Measurements from ENCODE around the gene ARHGEF28. TPM values are rescaled to one million over a fixed set of nuclear protein-coding genes. Genes with fewer than 3 reads are reported as not detected.

The ARHGEF28 gene
- total and polyA plus RNA-seq, 2 donors (not counting 1 experiment from before 2014, with no cell fraction given) = 2.3 to 34.3 TPM

DNA sequence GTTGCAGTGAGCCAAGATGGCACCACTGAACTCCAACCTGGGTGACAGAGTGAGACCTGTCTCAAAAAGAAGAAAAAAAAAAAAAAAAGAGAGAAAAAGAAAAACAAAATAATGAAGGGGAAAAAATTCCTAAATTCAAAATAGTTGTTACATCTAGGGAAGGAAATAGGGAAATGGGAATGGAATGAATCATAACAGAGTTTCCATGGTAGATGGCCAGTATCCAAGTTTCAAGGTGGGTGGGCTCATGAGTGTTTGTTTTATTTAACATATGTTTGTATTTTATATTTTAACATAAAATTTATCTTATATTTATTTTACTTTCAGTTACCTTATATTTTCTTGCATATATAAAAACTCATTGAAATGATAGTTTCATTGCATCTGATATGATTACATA lies 215.6 kb downstream of the ARHGEF28 start:
- Histone ChIP-seq H3K9ac (ENCODE audit: insufficient read depth, low read length) (no peak overlapping the region), H3K9me3 (ENCODE audit: control insufficient read depth, insufficient read depth, low read depth, low read length) (no peaks in the 10 kb centered on the region), H3K4me2 (ENCODE audit: extremely low read depth, insufficient read depth, low read length) (no peak overlapping the region), H2AFZ (ENCODE audit: low read length) (no peak overlapping the region), H3K27me3 (ENCODE audit: control insufficient read depth, insufficient read depth, low read length) (no peaks in the 10 kb centered on the region), H3K36me3 (ENCODE audit: control insufficient read depth, insufficient read depth, low read length) (no peaks in the 10 kb centered on the region), H4K20me1 (ENCODE audit: control insufficient read depth, extremely low read depth, insufficient read depth, low read length) (no peaks in the 10 kb centered on the region), H3K79me2 (ENCODE audit: control insufficient read depth, insufficient read depth, low read length) (no peaks in the 10 kb centered on the region), H3K27ac (ENCODE audit: insufficient read depth, low read length) (no peak overlapping the region), H3K4me1 (ENCODE audit: control insufficient read depth, extremely low read depth, insufficient read depth, low read length) (no peaks in the 10 kb centered on the region), H3K4me3 (replicated peaks in 1 of 4; ENCODE audit: control extremely low read depth in 1 of 4, insufficient read depth in 1 of 4, low read depth in 3 of 4, low read length in 4 of 4) (no peak overlapping the region)
- DNase-seq (ENCODE audit: low read depth in 2 of 2) = no peak
- TF ChIP-seq, protein P1, sequence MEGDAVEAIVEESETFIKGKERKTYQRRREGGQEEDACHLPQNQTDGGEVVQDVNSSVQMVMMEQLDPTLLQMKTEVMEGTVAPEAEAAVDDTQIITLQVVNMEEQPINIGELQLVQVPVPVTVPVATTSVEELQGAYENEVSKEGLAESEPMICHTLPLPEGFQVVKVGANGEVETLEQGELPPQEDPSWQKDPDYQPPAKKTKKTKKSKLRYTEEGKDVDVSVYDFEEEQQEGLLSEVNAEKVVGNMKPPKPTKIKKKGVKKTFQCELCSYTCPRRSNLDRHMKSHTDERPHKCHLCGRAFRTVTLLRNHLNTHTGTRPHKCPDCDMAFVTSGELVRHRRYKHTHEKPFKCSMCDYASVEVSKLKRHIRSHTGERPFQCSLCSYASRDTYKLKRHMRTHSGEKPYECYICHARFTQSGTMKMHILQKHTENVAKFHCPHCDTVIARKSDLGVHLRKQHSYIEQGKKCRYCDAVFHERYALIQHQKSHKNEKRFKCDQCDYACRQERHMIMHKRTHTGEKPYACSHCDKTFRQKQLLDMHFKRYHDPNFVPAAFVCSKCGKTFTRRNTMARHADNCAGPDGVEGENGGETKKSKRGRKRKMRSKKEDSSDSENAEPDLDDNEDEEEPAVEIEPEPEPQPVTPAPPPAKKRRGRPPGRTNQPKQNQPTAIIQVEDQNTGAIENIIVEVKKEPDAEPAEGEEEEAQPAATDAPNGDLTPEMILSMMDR (conservative IDR thresholded peaks at IDR 0.05 in 1 of 2, IDR thresholded peaks at IDR 0.05 in 1 of 2; ENCODE audit: low read depth in 1 of 2, low read length in 2 of 2) = no peak
- TF ChIP-seq EZH2 (IDR thresholded peaks at IDR 0.05; ENCODE audit: low read length, missing control alignments) = no peak

DNA sequence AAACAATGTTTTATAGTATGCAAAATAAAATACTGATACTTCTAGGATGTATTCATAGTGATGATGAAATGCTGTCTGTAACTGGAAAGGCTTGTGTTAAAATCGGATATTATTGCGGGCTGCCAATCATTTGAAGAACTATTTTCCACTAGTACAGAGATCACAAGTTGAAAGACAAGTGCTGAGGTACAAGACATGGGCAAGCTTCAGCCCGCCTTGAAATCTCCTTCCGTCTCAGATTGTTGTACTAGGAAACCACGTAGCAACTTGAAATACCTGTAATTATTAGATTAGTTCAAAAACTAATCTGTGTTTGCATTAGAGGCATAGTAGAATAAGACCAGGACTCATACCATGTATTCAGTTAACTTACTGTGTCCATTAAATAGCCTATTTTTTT lies 218.2 kb downstream of the ARHGEF28 start:
- no peaks in the 10 kb centered on the region for H3K27me3 ChIP-seq (ENCODE audit: control insufficient read depth, insufficient read depth, low read length)
- H4K20me1 ChIP-seq (ENCODE audit: control insufficient read depth, extremely low read depth, insufficient read depth, low read length) = no peaks in the 10 kb centered on the region
- no peak overlapping the region for H3K4me3 ChIP-seq (replicated peaks in 1 of 4; ENCODE audit: control extremely low read depth in 1 of 4, insufficient read depth in 1 of 4, low read depth in 3 of 4, low read length in 4 of 4)
- H3K9me3 ChIP-seq (ENCODE audit: control insufficient read depth, insufficient read depth, low read depth, low read length) = no peaks in the 10 kb centered on the region
- H3K4me1 ChIP-seq (ENCODE audit: control insufficient read depth, extremely low read depth, insufficient read depth, low read length) = no peaks in the 10 kb centered on the region
- no peak overlapping the region for H3K27ac ChIP-seq (ENCODE audit: insufficient read depth, low read length)
- H3K79me2 ChIP-seq (ENCODE audit: control insufficient read depth, insufficient read depth, low read length) = no peaks in the 10 kb centered on the region
- TF ChIP-seq, protein P1 (conservative IDR thresholded peaks at IDR 0.05 in 1 of 2, IDR thresholded peaks at IDR 0.05 in 1 of 2; ENCODE audit: low read depth in 1 of 2, low read length in 2 of 2) = no peak
- no peak for TF ChIP-seq EZH2 (IDR thresholded peaks at IDR 0.05; ENCODE audit: low read length, missing control alignments)
- no peak overlapping the region for H2AFZ ChIP-seq (ENCODE audit: low read length)
- no peak for DNase-seq (ENCODE audit: low read depth in 2 of 2)
- no peaks in the 10 kb centered on the region for H3K36me3 ChIP-seq (ENCODE audit: control insufficient read depth, insufficient read depth, low read length)
- H3K9ac ChIP-seq (ENCODE audit: insufficient read depth, low read length) = no peak overlapping the region
- H3K4me2 ChIP-seq (ENCODE audit: extremely low read depth, insufficient read depth, low read length) = no peak overlapping the region

DNA sequence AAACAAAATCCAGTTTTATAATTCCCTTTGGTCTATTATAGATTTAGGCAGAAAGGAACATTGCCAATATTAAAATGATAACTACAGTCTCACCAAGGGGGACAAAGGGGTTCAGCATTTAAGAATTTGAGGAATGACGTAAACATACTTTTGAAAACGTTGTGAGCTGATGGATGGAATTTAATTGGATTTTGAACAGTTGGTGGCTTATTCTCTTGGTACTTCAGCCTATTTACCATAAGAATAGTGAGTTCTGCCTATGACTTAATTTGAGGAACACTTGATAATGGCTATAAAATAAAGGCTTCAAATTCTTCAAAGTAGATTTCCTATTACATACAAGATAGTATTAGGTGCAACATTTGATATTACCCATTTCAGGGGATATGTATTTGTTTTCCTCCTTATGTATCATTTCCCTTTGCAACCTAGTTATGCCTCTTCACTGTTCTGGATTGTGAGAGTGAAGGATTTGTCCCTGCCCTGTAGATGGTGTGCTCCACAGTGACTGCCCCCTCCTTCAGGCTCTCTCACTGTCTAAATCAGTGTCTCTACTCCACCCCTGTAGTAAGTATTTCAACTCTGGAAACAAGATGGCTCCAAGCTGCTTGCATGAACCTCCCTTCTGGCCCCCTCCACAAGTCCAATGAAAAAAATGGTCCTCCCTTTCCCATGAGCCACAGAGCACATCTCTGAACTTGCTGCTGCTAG lies 225.6 kb downstream of the ARHGEF28 start:
- H3K4me3 ChIP-seq (replicated peaks in 1 of 4; ENCODE audit: control extremely low read depth in 1 of 4, insufficient read depth in 1 of 4, low read depth in 3 of 4, low read length in 4 of 4) = no peak overlapping the region
- H2AFZ ChIP-seq (ENCODE audit: low read length) = no peak overlapping the region
- H3K4me1 ChIP-seq (ENCODE audit: control insufficient read depth, extremely low read depth, insufficient read depth, low read length) = no peaks in the 10 kb centered on the region
- no peaks in the 10 kb centered on the region for H3K79me2 ChIP-seq (ENCODE audit: control insufficient read depth, insufficient read depth, low read length)
- H3K27me3 ChIP-seq (ENCODE audit: control insufficient read depth, insufficient read depth, low read length) = no peaks in the 10 kb centered on the region
- H4K20me1 ChIP-seq (ENCODE audit: control insufficient read depth, extremely low read depth, insufficient read depth, low read length) = no peaks in the 10 kb centered on the region
- H3K9ac ChIP-seq (ENCODE audit: insufficient read depth, low read length) = no peak overlapping the region
- no peak overlapping the region for H3K27ac ChIP-seq (ENCODE audit: insufficient read depth, low read length)
- no peak for DNase-seq (ENCODE audit: low read depth in 2 of 2)
- TF ChIP-seq EZH2 (IDR thresholded peaks at IDR 0.05; ENCODE audit: low read length, missing control alignments) = no peak
- TF ChIP-seq, protein P1 (conservative IDR thresholded peaks at IDR 0.05 in 1 of 2, IDR thresholded peaks at IDR 0.05 in 1 of 2; ENCODE audit: low read depth in 1 of 2, low read length in 2 of 2) = no peak
- H3K36me3 ChIP-seq (ENCODE audit: control insufficient read depth, insufficient read depth, low read length) = no peaks in the 10 kb centered on the region
- H3K9me3 ChIP-seq (ENCODE audit: control insufficient read depth, insufficient read depth, low read depth, low read length) = no peaks in the 10 kb centered on the region
- no peak overlapping the region for H3K4me2 ChIP-seq (ENCODE audit: extremely low read depth, insufficient read depth, low read length)

All from fibroblast of lung (primary cell).